GM23248 (cell line): ENCODE data around the gene SS18.

Experiments used
- EZH2 ChIP-seq: fragments of 200-600 bp; sonication (generic); IDR thresholded peaks from 2 replicates; pipeline ENCODE4 v1.6.1; 2018; ENCODE audit warnings: antibody characterized with exemption, mild to moderate bottlenecking; ENCODE audit not compliant: insufficient read depth, poor library complexity, severe bottlenecking
- EZH2phosphoT487 ChIP-seq: fragments of 200-600 bp; sonication (generic); IDR thresholded peaks from 2 replicates; pipeline ENCODE4 v1.6.1; 2018; ENCODE audit warnings: antibody characterized with exemption, moderate library complexity, mild to moderate bottlenecking, low read depth; ENCODE audit not compliant: insufficient read depth

DNA sequence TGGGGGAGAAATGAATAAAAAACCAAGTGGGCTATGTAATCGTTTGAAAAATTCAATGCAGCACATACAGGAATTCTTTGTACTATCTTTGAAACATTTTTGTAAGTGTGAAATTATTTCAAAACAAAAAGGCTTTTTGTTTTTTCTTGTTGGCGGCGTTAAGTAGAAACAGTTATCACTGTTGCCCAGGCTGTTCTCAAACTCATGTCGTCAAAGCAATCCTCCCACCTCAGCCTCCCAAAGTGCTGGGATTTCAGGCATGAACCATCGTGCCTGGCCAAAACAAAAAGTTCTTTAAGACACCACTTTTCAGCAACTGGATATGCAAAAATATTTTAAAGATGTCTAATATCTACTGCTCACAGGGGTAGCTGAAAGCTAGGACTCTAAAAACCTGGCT is 5.4 kb downstream of the SS18 start:
- TF ChIP-seq EZH2 (no peak), EZH2phosphoT487 (no peak)
